Head of caudate nucleus (tissue), 42 donors: Measurements from ENCODE around the gene LZTS2.
A peak's percentile ranks its signal among the peaks of the same experiment; 100 is the strongest.

ENCODE experiments used
- DNase-seq, 42 donors: peaks; one replicate each; pipeline versions ENCODE4 v3.0.0 to v3.0.0-alpha.2; 2020 to 2021; ENCODE audit warnings: mixed read lengths in 7 of 42
- intact Hi-C: fragments of 100-400 bp; cut with DNase I; formaldehyde crosslinking; loops from one replicate; pipeline ENCODE4 v1.15.0; 2022

LZTS2 gene

GRCh38 chr10:100993986-100994708 is 5.5 kb upstream of the LZTS2 start:
- intact Hi-C loops = loop anchor here (1.0 kb wide), 1 partner anchor 20 kb away; no protein-coding TSS in a partner anchor
- peak in 30 of 42 donors; percentile 20 to 86 (median 63) for DNase-seq

- no peak for DNase-seq
- intact Hi-C loops = loop anchor here (5.0 kb wide), 1 partner anchor 83 kb away; the partner anchor contains the start of gene SLF2
Observed at GRCh38 chr10:100995181-100995580, 4.4 kb upstream of the LZTS2 start.

- intact Hi-C loops = loop anchor here (5.0 kb wide), 1 partner anchor 85 kb away; the partner anchor contains the start of gene SLF2
- peak in 11 of 42 donors; percentile 18 to 62 (median 43) for DNase-seq
Observed at GRCh38 chr10:100996678-100997359, 2.8 kb upstream of the LZTS2 start.

DNA sequence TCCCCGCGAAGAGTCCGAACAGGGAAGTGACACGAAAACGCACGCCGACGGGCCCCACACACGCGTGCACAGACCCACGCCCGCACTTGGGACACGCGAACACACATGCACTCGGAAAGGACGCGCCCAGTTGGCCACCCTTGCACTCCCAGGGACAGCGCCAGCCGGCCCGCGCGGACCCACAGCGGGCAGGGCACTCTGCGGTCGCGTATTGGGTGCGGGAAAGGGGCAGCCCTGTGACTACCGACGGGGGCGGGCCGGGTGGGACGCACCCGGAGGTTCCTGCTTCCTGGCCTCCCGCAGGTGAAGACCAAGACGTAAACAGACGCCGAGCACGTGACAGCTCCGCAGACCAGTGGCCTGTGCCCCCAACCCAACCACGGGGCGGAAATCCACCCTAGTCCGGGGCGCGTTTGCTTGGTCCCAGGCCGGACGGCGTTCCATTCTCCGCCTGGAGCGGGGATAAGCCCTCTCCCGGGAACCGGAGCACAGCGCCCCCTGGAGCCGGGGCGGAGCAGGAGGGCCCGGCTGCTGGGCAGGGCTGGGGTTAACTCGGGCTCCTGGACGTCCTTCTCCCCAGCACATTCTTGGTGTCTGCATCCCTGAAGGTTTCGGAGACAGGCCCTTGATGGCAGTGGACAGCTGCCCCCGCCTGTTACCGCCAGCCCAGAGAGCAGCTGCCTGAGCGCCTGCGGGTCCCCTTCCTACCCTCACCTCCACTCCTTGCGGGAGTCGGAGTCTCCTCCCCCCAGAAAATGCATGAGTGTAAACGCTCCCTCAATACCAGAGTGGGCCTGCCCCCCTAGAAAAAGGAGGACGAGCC is 2.0 kb upstream of the LZTS2 start:
- intact Hi-C loops = loop anchor here (5.0 kb wide), 1 partner anchor 85 kb away; the partner anchor contains the start of gene SLF2

DNA sequence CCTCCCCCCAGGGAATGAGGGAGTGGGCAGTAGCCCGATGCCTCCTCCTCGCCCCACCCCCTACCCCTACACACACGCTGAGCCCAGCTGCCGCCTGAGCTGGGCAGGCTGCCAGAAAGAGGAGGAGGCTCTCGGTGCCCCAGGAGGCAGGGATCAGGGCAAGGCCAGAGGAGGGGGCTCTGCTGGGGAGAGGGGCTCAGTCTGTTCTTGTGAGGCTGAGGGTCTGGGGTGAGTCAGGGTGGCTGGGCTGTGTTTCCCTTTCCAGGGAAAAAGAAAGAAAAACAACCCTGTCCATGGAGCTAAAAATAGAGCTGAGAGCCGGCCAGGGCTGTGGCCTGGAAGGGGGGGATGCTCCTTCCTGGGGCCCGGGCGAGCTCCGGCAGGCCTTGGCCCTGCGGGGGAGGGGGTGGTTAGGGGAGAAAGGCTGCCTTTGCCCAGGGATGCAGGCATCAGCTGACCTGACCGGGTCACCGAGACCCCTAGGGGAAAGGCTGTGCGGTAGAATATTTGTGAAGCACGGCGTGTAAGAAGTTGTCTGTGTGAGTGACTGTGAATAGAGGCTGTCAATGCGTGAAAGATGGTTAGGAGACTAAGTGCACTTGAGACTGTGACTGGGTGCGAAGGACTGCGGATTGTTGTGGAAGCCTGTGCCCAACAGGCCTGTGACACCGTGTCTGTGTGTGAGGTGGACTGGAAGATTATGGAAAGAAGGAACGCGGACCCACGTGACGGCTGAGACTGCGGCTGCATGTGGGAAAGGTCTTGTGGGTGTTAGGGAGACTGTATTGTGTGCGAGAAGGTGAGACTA is 1.2 kb upstream of the LZTS2 start:
- DNase-seq = peak; percentile 81 to 96 (median 91)
- intact Hi-C loops = loop anchor here (5.0 kb wide), 1 partner anchor 86 kb away; the partner anchor contains the start of gene SLF2

More for the DNA sequence above, 2.0 kb upstream of the LZTS2 start:
- peak in 38 of 42 donors; percentile 49 to 88 (median 74) for DNase-seq

GRCh38 chr10:100998991-100999741 is 442 bp upstream of the LZTS2 start:
- peak; percentile 52 to 93 (median 87) for DNase-seq
- intact Hi-C loops = loop anchor here (5.0 kb wide), 1 partner anchor 87 kb away; the partner anchor contains the start of gene SLF2

DNA sequence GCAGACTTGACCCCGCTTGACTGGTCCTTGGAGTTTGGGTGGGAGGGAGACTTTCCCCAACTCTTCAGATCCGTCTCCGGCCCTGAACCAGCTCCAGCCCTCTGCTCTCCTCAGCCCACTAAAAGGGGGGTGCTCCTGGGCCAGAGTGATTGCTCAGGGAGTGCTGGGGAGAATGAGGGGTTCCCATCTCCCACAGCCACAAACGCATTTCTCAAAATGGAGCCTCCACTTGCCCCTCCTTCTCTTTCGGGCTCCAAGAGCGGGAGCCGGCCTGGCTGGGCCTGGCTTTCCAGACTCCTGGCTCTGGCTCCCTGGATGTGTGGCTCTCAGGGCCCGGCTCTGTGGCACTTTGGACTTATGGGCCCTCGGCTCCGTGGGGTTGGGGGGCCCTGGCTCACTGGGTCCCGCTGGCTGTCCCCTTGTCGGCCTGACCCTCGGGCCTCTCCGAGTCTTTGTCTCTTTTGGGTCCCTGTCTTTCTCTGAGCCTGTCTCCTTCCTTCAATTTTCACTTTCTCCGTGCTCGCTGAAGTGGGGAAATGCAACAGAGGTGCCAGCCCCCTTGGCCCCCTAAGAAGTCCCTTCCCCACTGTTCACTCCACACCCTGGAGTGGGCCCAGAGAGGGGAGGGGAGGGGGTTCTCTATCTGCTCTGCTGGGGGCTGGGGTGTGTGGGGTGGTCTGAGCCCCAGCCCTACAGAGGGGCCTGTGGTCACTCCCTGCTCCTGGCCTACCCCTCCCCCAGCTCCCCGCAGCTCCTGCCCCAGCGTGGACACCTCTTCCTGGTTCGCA is 713 bp downstream of the LZTS2 start:
- DNase-seq = peak in 22 of 42 donors; percentile 30 to 74 (median 54)
- intact Hi-C loops = no loop called here

GRCh38 chr10:101000915-101001658 is 1.5 kb downstream of the LZTS2 start:
- intact Hi-C loops = no loop called here
- peak; percentile 55 to 94 (median 80) for DNase-seq

- DNase-seq = no peak
- intact Hi-C loops = no loop called here
Observed at GRCh38 chr10:101001659-101002035, 2.0 kb downstream of the LZTS2 start.

DNA sequence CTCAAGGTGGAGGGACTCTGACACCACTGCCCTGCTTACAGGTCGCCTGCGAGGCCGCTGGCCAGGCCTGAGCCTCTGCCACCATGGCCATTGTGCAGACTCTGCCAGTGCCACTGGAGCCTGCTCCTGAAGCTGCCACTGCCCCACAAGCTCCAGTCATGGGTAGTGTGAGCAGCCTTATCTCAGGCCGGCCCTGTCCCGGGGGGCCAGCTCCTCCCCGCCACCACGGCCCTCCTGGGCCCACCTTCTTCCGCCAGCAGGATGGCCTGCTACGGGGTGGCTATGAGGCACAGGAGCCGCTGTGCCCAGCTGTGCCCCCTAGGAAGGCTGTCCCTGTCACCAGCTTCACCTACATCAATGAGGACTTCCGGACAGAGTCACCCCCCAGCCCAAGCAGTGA is 2.8 kb downstream of the LZTS2 start:
- no peak for DNase-seq
- intact Hi-C loops = no loop called here

DNA sequence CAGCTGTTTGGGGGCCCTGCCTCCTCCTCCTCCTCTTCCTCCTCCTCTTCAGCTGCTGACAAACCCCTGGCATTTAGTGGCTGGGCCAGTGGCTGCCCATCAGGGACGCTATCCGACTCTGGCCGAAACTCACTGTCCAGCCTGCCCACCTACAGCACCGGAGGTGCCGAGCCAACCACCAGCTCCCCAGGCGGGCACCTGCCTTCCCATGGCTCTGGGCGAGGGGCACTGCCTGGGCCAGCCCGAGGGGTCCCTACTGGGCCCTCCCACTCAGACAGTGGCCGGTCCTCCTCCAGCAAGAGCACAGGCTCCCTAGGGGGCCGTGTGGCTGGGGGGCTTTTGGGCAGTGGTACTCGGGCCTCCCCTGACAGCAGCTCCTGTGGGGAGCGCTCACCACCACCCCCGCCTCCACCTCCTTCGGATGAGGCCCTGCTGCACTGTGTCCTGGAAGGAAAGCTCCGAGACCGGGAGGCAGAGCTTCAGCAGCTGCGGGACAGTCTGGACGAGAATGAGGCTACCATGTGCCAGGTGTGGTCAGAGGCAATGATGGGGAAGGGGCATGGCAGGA is 4.1 kb downstream of the LZTS2 start:
- intact Hi-C loops = no loop called here

GRCh38 chr10:101005361-101005760 is 5.8 kb downstream of the LZTS2 start:
- intact Hi-C loops = no loop called here
- DNase-seq = no peak

More for the DNA sequence above, 4.1 kb downstream of the LZTS2 start:
- DNase-seq = no peak

GRCh38 chr10:101005869-101006567 is 6.4 kb downstream of the LZTS2 start:
- intact Hi-C loops = no loop called here
- no peak for DNase-seq

GRCh38 chr10:101006593-101007098 is 7.0 kb downstream of the LZTS2 start:
- DNase-seq = peak in 20 of 42 donors; percentile 33 to 82 (median 60)
- intact Hi-C loops = no loop called here
